Measurements from ENCODE around the gene UMODL1.

- TF ChIP-seq CTCF (IDR thresholded peaks at IDR 0.05) (no peak), POLR2A (IDR thresholded peaks at IDR 0.05) (no peak)
Measured at GRCh38 chr21:42062236-42063022, 8.7 kb upstream of the UMODL1 start.
